ENCODE results near the gene SFRP5.

GRCh38 chr10:97737770-97738265, 34.0 kb downstream of the SFRP5 start:
- TF ChIP-seq CTCF (IDR thresholded peaks at IDR 0.05) (no peak), EP300 (IDR thresholded peaks at IDR 0.05) (no peak), POLR2A (IDR thresholded peaks at IDR 0.05) (no peak), POLR2AphosphoS5 (IDR thresholded peaks at IDR 0.05) (no peak)

All from sigmoid colon (tissue), 4 donors.